ENCODE measurements around the gene CATSPER1.
"Not testable (repeated sequence)": the region's sequence is repeated elsewhere in the genome, so short reads cannot be mapped to it uniquely, and the experiment has no call there.

Gene CATSPER1

DNA sequence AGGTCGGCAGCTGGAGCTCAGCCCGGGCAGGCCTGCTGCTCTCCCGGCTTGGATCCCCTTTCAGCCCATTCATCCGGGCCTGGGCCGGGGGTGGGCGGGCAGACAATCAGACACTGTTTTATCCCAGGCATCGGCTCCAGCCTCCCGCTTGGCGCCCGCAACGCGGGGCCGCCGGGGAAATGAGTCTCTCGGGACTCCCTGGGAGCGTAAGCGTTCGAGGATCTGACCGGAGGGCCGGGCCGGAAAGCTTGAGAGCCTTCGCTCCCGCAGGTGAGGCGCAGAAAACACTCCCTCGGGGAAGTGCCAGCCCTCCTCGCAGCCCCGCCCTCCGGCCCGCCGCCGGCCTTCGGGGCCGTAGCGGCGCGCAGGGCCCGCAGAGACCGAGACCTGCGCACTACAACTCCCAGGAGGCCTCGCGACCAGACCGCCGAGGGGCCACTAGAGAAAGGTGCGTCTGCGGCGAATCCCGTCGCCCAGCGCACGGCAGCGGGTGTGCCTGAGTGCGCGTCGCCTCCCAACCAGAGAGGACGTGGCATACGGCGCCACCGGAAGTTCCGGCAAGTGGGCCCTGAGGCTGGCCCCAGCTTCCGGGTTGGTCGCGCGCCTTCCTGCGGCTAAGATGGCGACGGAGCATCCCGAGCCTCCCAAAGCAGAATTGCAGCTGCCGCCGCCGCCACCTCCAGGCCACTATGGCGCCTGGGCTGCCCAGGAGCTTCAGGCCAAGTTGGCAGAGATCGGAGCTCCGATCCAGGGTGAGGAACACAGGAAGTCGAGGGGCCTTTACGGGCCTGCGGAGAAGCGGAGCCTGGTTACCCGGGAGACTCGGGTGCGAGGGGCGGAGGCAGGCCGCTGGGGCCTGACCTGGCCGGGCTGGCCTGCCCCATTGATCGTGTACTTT, 25.7 kb upstream of the CATSPER1 start, which contains the start of gene SF3B2:
SF3B2 (plus strand) TSS at position 599 of the 898 bp plus-strand sequence; CDS start at position 620, 21 bp downstream.
- peak; percentile 97 for DNase-seq

DNA sequence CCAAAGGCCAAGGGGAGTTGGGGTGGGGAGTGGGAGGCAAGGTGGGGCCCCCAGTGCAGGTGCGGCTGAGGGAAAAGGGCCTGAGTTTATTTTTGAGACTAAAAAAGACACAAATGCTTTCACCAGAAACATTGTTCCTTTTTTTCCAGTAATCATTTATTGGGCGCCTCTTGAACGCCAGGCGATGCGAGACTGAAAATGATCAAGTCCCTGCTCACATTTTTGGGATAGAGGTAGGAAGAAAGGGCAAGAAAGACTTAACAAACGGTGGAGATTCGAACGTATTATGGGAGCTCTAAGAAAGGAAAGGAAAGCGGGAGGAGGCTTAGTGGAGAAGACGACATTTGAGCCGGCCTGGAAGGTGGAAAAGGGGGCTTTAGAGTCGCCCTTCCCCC, 25.1 kb upstream of the CATSPER1 start:
- DNase-seq, result no peak

DNA sequence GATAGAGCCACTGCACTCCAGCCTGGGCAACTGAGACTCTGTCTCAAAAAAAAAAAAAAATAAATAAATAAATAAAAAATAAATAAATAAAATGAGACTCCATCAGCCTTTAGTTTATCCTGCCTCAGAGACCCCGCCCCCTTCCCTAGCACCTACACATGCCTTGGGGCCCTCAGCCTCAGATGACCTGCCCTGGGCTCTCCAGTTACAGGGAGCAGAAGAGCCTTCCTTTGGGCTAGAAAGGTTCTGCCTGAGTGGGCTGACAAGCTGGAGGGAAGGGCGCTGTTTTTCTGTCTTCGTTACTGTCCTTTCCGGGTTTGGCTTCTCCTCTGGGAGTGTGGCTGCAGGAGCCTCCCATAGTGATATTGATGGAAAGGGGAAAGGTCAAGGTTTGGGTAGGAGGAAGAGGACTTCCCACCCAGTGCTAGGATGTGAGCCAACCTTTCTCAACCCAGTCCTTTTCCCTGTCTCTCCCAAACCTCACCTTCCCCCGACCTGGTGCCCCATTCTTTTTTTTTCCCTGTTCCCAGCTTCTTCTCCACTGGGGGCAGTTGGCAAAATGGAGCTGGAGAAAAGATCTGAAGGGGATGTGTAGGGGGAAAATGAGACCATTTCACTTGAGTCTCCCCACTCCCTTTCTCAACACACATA, 24.4 kb upstream of the CATSPER1 start:
- DNase-seq, result no peak

DNA sequence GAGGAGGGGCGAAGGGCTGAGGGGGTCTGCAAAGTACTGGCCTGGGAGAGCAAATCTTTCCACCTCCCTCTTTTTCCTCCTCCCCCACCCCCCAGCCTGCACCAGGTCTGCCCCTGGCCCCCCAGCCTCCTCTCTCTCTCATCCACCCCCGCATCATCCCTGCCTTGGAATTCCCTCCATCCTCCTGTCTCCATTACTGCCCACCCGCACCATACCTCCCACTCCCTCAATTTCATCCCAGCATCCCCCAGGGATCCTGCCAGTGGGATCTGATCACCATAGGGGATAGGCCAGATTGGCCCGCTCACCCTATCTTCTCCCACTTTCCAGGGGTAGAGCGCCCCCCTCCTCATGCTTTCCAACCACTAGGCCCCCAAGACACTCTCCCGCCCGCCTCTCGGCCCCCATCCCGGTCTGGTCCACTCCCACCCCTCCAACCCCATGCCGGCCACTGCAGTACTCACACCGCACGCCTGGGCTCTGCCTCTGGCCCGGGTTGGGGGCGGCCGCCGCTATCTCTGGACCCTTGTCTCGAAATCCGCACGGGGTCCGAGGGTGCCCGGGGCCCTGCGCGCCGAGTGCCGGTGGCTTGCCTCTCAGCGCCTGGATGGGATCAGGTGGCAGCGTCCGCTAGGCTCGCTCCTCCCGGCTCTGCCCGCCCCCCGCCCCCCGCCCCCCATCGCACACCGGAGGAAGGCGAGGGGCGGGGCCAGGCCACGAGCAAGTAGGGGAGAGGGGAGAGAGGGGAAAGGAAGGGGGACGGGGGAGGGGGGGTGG, 22.5 kb upstream of the CATSPER1 start, which contains the start of gene GAL3ST3:
GAL3ST3 (minus strand) TSS at position 615 of the 777 bp plus-strand sequence. CDS start 3,746 bp downstream, outside the sequence.
- DNase-seq, result peak; percentile 31

DNA sequence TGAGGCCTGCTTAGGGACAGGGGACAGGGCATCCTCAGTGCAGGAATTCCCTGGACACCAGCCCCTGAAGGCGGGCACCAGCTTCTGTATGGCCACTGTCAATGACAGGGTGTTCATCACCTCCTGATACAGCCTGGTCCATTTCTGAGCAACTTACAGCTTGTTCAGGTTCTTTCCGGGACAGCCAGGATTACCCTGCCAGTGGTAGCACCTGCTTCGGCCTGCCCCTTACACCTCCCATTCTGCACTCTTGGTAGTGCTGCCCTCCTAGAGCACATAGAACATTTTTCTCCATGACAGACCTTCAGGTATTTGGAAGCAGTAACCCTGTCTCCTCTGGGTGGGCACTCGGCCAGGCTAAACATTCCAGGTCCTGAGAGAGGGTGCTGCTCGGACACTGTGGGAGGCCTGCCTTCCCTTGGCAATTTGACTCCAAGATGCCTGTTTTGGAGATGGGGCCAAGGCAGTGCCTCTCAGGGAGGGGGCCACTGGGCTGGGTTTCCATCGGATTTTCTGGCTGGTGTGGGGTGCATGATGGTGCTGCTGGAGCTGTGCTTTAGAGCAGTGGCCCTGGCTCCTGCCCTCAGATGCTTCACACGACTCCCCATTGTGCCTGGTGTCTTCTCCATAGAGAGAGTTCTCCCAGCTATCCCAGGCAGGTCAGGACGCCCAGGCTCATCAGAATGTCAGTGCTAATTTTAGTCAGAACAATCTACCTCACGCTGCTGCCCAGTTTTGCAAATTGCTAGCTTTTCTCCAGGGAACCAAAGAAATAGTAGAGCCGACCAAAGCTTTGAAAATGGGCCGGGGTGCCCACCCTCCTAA, 21.5 kb upstream of the CATSPER1 start:
- DNase-seq, result no peak

DNA sequence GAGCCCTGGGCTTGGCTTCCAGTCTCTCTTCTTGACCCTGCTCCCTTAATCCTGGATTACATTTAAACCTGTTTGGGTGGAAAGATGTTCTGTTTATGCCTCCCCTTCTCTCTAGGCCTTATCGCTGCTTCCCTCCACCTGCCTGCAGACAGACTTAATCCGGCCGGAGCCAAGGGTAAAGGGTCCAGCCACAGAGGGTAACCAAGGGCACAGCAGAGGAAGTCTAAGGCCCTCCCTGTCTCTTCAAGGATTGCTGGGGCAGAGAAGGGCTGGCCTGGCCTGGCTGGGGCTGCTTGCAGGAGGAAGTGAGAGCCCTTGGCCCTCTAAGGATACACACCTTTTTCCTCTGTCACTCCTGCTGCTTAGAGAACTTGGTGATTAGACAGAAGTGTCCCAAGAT, 20.6 kb upstream of the CATSPER1 start:
- no peak for DNase-seq

DNA sequence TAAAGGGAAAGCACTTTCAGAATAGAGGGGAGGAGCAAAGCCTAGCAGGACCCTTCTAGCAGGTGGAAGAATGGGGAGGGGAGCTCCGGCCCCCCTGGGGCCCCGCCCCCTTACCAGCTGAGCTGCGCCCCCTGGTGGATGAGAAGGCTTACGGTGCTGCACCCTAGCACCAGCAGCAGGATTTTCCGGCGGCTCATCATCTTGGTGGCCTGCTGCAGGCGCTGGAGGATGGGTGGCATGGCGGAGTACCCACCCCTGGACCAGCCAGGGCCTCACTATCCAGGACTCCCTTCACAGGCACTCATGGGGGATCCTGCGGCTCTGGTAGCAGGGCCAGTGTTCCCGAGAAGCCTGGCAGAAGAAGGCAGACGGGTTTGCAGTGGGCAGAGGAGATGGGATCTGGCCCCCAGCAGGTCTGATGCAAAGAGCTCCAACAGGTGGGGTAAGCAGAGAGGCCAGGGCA, 18.9 kb upstream of the CATSPER1 start:
- peak; percentile 87 for DNase-seq

DNA sequence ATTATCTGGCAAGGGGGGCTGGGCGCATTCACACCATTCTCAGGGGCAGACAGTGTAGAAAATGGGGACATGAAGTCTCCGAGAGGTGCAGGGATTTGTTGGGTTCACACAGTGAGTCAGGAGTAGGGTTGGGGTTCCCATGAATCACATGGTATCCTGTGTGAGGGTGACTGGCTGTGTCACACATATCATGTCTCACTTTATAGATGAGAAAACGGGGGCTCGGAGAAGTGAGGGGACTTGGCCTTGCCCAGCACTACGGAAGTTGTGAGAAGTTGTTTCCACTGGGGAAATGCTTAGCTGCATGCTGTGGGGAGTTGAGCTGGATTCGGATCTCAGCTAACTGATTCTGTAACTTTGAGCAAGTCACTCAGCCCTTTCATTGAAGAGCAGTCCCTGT, 18.5 kb upstream of the CATSPER1 start:
- peak; percentile 10 for DNase-seq

DNA sequence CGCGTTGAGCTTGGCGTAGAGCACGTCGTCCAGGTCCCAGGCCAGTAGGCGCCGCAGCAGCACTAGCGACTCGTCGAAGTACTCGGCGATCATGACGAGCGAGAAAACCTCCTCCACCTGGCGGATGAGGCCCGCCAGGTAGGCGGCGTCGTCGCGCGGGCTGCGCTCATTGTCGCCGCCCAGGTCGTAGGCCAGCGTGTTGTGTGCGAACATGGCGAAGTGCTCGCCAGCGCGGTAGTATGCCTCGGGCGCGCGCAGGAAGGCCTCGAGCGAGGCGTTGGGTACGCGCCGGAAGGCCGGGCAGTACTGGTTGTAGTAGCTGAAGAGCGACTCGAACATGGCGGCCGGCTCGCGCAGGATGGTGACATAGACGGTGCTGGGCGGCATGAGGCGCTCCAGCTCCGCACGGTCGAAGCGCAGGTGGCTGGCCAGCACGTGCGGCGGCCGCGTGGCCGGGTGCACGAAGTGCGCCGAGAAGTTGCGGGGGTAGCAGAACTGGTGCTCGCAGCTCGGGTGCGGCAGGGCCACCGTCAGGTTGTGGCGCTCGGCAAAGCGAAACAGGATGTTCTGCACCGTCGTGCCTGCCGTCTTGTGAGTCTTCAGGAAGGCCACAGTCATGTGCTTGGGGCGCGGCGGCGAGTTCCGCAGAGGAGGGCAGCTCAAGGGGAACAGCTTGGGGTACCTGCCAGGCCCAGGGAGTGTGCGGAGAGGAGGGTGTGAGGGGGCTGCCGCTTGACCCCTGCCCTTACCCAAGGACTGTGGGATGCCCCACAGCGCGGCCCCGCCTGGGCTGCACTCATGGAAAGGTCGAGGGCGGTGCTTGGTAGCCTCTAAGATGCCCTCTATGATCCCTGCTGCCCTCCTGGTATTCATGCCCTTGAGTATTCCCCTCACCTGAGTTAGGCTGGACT, 17.0 kb upstream of the CATSPER1 start:
- DNase-seq, result no peak

DNA sequence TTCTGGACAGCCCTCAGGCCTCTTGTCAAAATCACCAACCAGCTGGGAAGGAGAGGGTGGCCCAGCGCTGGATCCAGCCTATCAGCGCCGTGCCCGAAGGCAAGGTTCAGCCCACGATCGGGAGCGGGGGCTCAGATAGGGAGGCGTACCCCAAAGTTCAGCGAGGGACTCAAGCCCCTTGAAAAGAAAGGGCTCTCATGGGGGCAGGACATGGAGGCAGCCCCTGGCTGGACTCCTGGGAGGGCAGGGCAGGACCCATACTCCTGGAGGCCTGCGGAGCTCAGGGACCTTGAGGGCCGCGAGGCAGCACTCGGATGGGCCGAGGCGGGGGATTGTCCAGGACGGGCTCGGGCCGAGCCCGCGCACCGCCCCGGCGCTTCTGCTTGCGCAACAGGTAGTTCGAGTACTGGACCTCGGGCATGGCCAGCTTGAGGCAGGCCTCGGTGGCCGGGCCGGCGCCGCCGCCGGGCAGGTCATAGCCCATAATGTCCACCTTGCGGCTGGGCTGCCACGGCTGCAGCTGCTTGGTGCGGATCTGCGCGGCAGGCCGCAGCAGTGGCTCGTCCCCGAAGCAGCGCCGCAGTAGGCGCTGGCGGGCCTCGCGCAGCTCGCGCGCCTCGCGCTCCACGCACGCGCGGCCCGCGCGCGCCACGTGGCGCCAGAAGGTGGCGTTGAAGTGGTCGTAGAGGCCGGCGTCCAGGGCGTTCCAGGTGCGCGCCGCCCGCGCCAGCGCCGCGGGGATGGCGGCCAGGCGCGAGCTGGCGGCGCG, 16.1 kb upstream of the CATSPER1 start:
- DNase-seq, result no peak

DNA sequence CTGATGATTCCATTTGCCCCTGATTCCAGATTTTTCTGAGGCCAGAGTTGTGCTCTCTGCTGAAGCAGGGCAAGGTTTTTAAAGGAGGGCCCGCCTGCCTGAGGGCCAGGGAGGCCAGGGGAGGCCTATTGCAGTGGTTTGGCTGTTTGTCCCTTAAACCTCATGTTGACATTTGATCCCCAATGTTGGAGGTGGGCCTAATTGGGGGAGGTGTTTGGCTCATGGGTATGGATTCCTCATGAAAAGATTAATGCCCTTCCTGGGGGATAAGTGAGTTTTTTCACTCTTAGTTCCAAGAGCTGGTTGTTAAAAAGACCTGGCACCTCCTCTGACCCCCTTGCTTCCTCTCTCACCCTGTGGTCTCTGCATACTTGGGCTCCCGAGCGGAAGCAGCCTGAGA, 13.5 kb upstream of the CATSPER1 start:
- DNase-seq, result no peak

DNA sequence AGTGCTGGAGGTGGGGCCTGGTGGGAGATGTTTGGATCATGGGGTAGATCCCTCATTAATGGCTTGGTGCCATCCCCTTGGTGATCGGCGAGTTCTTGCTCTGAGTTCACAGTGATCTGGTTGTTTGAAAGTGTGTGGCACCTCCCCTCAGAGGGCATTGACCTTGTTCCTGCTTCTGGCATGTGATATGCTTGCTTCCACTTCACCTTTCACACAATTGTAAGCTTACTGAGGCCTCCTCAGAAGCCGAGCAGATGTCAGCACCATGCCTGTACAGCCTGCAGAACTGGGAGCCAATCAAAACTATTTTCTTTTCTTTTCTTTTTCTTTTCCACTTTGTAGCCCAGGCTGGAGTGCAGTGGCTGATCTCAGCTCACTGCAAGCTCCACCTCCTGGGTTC, 11.0 kb upstream of the CATSPER1 start:
- DNase-seq, result no peak

DNA sequence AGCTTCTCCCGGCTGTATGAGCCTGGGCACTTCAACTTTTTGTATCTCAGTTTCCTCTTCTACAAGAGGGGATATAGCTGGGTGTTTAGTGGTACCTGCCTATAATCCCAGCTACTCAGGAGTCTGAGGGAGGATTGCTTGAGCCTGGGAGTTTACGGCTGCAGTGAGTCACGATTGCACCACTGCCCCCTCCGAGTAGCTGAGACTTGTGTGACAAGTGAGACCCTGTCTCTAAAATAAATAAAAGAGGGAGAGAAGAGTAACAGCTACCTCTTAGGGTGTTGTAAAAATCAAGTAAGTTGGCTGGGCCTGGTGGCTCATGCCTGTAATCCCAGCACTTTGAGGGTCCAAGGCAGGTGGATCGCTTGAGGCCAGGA, 10.0 kb upstream of the CATSPER1 start:
- no peak for DNase-seq

DNA sequence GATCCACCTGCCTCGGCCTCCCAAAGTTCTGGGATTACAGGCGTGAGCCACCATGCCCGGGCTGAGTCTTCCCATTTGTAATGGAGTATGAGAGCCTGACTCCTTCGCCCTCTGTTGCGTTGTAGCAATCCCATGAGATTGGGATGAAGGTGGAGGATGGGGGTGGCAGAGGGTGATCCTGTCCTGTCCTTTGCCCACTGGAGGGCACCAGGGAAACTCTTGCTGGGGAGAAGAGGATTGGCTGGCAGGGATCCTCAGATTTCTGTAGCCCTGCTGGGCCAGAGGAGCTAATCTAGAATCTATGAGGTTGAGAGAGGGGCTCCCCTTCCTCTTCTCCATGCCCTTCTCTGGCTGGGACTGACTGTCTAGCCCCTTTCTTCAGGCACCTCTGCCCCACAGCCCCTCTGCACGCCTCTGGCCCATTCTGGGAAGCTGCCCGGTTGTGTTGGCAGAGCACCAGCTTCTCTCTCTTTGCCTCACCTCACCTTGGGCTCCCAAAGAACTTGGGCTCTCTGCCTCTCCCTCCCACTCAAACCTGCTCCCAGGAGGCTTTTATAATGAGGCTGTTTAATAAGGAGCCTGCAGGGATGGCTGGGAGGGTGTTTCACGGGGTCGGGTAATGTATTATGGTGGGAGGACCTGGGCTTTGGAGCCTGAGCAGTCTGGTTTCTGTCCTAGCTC, 9.5 kb upstream of the CATSPER1 start:
- DNase-seq, result no peak

DNA sequence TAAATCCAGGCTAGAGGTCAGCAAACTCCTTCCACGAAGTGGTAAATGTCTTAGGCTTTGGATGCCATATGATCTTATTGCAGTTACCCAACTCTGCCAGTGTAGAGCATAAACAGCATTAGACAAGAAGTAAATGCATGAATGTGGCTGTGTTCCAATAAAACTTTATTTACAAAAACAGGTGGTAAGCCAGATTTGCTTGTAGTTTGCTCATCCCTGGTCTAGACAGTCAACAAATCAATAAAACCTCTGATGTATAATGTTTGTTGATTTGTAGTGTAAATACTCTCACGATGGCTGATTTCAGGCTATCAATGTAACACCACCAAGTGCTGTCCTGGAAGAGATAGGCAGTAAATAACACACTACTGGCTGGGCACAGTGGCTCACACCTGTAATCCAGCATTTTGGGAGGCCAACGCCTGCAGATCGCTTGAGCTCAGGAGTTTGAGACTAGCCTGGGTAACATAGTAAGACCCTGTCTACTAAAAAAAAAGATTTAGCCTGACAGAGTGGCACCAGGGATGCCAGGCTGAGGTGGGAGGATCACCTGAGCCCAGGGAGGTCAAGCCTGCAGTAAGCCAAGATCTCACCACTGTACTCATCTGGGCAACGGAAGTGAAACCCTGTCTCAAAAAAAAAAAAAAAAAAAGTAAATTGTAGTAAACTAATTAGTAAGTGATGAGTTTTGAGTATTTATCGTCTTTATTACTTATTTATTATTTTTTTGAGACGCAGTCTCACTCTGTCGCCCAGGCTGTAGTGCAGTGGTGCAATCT, 6.9 kb upstream of the CATSPER1 start:
- no peak for DNase-seq

DNA sequence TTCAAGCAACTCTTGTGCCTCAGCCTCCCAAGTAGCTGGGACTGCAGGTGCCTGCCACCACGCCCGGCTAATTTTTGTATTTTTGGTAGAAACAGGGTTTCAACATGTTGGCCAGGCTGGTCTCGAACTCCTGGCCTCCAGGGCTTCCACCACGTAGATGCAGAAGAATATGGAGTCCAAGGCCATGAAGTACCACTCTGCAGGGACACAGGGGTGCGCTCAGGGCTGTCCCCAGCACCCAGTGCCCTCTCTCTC, 3.2 kb downstream of the CATSPER1 start:
- DNase-seq, result not testable (repeated sequence)

DNA sequence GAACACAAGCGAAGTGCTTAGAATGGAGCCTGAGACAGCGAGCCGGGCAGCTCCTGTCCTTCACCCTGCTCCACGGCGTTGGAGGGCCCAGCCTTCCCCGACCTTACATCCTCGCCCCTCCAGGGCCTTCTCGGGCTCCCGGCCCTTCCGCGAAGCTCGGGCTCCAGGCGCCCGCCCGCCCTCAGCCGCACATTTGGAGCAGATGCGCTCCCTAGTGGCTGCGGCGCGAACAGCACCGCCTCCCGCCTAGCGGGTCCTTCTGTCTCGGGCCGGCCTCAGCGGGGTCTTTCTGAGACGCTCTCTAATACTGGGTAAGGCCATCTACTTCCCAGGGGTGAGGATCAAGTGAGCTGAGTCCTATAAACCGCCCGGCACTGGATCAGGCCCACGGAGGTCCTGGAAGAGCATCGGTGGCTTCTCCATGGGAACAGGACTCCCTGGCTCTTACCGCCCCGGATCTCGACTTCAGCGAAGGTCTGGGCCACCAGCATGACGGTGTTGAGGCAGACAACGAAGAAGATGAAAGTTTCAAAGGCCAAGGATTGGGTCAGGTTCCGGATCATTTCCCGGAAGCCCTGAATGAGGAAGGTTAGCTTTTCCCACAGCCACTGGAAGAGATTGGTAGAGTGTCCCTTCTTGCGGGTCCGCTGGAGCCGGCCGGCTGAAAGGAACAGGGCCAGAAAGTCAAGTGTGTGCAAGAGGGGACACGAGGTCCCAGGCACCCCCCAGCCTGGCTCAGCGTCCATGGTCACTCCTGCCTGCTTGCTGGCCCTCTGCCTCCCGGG, 3.7 kb downstream of the CATSPER1 start:
- DNase-seq, result peak; percentile 81

DNA sequence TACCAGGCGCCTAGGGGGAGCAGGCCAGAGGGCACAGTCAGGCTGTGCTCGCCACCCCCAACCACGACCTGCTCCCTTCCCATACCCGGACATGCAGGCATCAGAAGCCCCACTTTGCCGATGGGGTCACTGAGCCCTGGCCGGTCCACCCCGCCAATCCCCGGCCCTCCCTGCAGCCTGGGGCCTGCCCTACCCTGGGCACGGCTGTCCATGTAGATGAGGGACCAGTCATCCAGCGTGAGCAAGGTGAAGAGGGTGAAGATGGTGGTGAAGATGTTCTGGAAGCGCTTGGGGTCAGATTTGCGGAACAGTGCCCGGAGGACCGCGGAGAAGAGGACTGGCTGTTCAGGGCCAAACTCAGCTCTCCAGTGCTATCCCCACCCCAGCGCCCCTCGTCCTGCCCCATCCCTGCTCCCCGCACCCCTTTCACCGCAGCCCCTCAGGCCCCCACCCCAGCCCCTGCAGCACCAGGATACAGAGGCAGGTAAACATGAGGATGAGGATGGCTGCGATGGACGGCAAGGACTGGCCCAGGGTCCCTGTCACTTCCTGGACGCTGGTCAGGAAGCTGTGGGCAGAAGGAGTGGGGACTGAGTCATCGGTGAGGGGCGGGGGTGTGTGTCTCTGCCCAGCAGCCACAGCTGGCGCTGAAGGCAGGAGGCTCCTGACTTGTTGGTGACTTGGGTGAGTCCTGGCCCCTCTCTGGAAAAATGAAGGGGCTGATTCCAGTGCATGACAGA, 5.5 kb downstream of the CATSPER1 start:
- peak; percentile 19 for DNase-seq

All from CD4-positive, alpha-beta T cell treated with Interleukin-6 for 4 hours (primary cell).